ENCODE data around the gene JOSD2.

DNA sequence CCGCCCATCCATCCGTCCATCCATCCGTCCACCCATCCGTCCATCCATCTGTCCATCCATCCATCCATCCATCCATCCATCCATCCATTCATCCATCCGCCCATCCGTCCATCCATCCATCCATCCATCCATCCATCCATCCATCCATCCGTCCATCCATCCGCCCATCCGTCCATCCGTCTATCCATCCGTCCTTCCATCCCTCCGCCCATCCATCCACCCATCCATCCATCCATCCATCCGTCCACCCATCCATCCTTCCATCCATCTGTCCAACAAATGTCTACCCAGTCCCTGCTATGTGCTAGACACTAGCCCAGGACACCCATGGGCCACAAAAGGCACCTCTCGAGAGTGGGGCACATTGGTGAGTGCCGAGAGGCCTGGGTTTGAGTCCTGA lies 41.5 kb upstream of the JOSD2 start:
- no peak for TF ChIP-seq CTCF (IDR thresholded peaks at IDR 0.05)
- TF ChIP-seq POLR2A (IDR thresholded peaks at IDR 0.05) = no peak
- no peak for TF ChIP-seq EP300 (IDR thresholded peaks at IDR 0.05)
